IPS-18c (cell line): ENCODE measurements around the gene BCL6.

Experiments used
- H3K4me3 ChIP-seq: 2 replicates; pipeline ENCODE4 v1.7.0; 2013; ENCODE audit warnings: low read depth, mild to moderate bottlenecking, low read length, moderate library complexity; ENCODE audit not compliant: insufficient read depth
- H3K9me3 ChIP-seq: one replicate; pipeline ENCODE4 v1.6.1; 2013; ENCODE audit warnings: mild to moderate bottlenecking, low read length, moderate library complexity; ENCODE audit not compliant: control insufficient read depth, insufficient read depth

The BCL6 gene

DNA sequence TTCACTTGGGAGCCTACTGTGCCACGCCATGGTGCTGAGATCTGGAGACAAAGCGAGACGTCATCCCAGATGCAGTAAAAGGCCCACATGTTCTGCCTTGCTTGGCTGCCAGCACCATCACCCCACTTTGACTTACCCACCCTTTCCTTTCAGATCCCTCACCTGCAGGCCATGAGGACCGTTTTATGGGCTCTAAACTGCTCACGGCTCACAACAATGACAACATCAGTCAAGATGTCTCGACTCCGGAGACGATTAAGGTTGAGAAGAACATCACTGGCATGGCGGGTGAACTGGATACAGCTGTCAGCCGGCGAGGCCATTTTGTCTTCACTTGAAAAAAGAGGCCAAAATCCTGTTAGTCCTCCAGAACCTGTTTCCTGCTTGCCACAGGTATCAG lies 11.9 kb downstream of the BCL6 start:
- H3K9me3 ChIP-seq: no peaks in the 10 kb centered on the region
- no peak overlapping the region for H3K4me3 ChIP-seq

DNA sequence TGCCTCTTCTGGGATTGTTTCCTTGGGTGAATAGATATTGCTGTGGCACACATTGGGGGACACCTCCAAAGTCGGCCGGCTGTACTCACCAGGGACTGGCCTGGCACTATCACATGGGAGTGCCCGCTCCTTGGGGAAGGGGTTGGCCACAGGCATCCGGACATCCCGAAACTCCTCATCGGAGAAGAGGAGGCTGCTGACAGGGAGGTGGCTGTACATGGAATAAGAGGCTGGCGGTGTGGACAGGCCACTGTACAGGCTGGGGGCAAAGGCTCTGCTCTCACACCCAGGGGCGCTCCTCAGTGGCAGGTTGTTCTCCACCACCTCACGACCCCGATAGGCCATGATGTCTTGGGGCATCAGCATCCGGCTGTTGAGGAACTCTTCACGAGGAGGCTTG lies 15.7 kb downstream of the BCL6 start:
- no peaks in the 10 kb centered on the region for H3K9me3 ChIP-seq
- no peak overlapping the region for H3K4me3 ChIP-seq

- H3K9me3 ChIP-seq: no peaks in the 10 kb centered on the region
- no peak overlapping the region for H3K4me3 ChIP-seq
Measured at GRCh38 chr3:187728940-187729583, 16.2 kb downstream of the BCL6 start.

- H3K4me3 ChIP-seq: no peak overlapping the region
Measured at GRCh38 chr3:187728248-187728647, 17.0 kb downstream of the BCL6 start.

DNA sequence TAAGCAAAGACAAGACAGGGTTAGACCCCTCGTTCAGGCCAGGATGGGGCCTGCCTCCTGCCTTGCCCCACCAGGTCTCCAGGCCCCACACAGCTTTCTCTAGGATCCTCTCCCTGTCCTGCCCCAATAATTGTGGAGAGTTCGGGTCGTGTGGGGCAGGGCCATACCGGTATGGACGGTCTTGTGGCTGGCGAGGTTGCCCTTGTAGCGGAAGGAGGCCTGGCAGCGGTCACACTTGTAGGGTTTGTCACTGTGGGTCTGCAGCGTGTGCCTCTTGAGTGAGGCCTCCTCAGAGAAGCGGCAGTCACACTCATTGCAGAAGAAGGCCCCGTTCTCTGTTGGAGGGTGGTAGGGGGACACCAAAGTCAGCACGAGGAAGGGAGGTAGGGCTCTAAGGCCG lies 18.7 kb downstream of the BCL6 start:
- Histone ChIP-seq H3K9me3 (no peaks in the 10 kb centered on the region), H3K4me3 (no peak overlapping the region)

More at GRCh38 chr3:187728248-187728647, 17.0 kb downstream of the BCL6 start:
- no peaks in the 10 kb centered on the region for H3K9me3 ChIP-seq

GRCh38 chr3:187725653-187726370 lies 19.5 kb downstream of the BCL6 start:
- Histone ChIP-seq H3K4me3 (no peak overlapping the region), H3K9me3 (no peaks in the 10 kb centered on the region)

DNA sequence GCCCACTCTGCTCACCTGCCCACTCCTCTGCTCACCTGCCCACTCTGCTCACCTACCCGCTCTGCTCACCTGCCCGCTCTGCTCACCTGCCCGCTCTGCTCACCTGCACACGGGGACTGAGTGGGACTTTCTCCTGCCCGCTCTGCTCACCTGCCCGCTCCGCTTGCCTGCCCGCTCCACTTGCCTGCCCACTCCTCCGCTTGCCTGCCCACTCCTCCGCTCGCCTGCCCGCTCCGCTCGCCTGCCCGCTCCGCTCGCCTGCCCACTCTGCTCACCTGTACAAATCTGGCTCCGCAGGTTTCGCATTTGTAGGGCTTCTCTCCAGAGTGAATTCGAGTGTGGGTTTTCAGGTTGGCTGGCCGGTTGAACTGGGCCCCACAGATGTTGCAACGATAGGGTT lies 20.0 kb downstream of the BCL6 start:
- Histone ChIP-seq H3K9me3 (no peaks in the 10 kb centered on the region), H3K4me3 (no peak overlapping the region)

DNA sequence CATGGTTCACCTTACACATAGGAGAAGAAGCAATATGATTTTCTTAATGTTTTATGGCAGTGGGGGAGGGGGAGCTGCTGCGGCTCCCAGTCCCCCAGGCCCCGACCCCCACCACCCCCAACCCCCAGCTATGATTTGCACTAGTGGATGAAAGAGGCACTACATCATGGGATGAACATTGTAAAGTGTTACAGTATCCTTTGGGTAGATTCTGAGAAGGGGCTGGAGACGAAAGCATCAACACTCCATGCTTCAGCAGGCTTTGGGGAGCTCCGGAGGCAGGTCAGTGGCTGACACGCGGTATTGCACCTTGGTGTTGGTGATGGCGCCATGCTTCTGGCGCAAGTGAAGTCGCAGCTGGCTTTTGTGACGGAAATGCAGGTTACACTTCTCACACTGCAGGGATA lies 23.1 kb downstream of the BCL6 start:
- no peak overlapping the region for H3K4me3 ChIP-seq
- H3K9me3 ChIP-seq: no peaks in the 10 kb centered on the region

DNA sequence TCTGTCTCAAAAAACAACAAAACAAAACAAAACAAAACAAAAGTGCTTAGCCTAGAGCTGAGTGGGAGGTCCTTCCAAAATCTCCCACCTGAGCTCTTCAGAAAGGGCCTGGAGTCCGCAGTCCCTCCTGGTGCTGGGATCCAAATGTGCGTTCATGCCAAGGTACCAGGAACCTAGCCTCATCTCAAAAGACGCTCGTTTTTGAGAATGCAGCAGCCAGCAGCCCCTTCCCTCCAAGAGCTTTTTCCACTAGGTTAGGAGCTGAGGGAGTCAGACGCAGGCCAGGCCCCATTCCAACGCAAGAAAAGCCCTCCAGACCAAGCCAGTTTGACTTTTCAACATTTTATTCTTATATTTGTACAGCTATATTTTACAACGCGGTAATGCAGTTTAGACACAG lies 24.2 kb downstream of the BCL6 start:
- H3K9me3 ChIP-seq: no peaks in the 10 kb centered on the region
- H3K4me3 ChIP-seq: no peak overlapping the region

DNA sequence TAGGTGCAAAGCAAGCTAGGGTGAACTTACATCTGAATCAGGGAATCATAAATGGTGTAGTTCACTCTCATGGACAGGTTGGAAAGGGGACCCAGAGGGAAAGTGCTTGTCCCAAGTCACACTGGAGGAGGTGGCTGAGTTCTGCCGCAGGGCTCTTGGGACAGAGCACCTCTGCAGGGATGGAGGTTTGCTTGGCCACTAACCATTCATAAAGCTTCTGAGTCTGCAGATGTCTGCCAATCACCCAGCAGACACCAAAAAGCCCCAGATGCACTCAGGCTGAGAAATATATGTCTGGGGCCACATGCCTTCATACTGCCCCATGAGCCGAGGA lies 25.0 kb downstream of the BCL6 start:
- Histone ChIP-seq H3K4me3 (no peak overlapping the region), H3K9me3 (no peaks in the 10 kb centered on the region)

DNA sequence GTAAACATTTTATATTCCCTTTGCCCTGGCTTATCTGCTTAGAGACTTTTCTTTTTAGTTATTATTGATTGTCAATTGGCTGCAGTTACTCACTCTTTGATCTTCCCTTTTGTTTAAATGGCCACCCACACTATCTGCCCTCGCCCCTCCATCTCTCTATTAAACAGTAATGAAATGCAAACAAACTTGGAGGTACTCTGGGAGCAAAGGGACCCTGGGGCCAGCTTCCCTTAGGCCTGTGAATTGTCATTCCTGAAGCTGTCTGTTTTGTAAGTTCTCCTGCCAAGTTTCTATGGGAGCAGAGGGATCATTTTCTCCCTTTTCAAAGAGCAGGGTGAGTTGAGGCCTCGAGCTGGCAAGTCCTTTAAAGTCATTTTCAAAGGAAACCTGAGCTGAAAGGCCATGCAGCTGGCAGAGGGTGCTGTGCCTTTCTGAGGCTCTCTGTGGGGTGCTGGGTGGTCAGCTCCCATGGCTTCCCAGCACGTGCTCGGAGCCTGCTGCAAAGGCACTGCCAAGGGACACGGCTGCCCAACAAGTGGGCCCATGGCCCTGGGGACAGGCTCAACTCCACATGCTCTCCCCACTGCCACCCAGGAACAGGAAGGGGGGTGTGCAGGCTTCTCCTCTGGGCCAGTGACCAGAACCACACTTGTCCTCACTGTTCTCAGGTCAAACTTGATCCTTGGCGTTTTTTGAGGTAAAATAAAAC lies 25.5 kb downstream of the BCL6 start:
- H3K9me3 ChIP-seq: no peaks in the 10 kb centered on the region
- H3K4me3 ChIP-seq: no peak overlapping the region

DNA sequence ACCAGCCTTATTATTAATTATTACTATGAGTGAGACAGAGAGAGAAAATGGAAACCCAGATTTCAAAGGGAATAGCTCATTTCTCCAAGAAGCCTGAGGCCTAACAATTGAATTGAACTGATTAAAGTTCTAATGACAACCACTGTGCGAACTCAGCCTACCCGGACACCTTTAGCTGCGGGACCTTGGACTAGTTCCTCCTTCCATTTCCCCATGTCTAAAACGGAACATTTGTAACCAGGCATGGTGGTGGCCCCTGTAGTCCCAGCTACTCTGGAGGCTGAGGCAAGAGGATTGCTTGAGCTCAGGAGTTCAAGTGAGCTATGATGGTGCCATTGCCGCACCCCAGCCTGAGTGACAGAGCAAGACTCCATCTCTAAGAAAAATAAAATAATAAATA lies 26.5 kb downstream of the BCL6 start:
- Histone ChIP-seq H3K9me3 (no peaks in the 10 kb centered on the region), H3K4me3 (no peak overlapping the region)

DNA sequence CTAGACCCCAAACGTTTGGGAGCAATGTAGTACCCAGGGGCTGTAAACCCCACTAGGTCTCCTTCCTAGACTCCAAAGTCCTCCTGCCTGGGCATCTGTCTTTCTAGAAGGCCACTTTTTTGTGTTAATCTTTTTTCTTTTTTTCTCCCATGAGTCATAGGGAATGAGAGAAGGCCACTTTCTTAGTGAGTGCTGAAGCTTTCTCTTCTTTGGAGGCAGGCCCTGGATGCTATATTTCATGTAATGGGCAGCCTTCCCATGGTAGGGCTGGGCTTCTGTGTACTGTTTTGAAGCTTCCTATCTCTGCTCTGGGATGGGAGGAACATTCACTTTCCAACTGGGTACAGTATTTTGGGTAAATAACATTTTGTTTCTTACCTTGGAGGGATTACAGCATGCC lies 27.7 kb downstream of the BCL6 start:
- Histone ChIP-seq H3K9me3 (no peaks in the 10 kb centered on the region), H3K4me3 (no peak overlapping the region)

DNA sequence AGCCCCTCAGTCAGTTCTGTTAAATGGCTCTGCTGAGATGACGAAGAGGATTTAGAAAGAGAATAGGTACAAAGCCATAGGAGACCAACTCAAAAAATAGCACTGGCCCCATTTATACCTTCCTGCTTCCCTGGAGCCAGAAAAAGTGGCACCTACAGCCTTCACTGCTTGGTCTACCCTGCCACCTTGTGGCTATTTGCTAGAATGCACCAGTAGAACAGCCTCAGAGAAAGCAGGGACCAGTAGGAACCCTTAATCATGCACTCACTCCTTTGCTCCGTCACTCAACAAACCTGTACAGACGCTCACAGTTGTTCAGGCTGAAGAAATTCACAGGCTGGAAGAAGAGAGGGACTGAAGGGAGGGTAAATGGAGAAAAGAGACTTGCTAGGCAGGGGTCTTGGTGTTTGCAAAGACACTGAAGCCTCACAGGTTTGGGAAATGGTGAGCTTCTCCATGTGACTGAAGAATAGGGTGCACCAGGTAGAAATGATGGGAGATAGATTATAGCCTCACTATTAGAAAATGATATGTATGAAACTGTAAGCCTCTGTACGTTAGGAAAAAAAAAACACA lies 30.8 kb downstream of the BCL6 start:
- H3K4me3 ChIP-seq: no peak overlapping the region
- no peaks in the 10 kb centered on the region for H3K9me3 ChIP-seq

GRCh38 chr3:187713504-187713903 lies 31.8 kb downstream of the BCL6 start:
- no peak overlapping the region for H3K4me3 ChIP-seq
- no peaks in the 10 kb centered on the region for H3K9me3 ChIP-seq

DNA sequence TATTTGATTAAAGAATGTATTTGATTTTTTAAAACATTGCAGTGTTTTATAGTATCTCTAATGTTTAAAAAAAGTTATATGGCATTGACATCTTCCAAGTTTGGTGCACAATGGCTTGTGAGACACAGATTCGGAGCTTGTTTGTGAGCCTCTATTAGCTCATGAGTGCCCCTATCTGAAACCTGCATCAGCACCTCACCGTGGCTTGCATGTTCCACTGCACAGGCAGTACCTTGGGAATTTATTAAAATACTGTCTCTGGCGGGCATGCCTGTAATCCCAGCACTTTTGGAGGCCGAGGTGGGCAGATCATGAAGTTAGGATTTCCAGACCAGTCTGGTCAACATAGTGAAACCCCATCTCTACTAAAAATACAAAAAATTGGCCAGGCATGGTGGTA lies 36.1 kb downstream of the BCL6 start:
- no peak overlapping the region for H3K4me3 ChIP-seq
- no peaks in the 10 kb centered on the region for H3K9me3 ChIP-seq

- H3K9me3 ChIP-seq: no peaks in the 10 kb centered on the region
- H3K4me3 ChIP-seq: no peak overlapping the region
Measured at GRCh38 chr3:187708696-187709095, 36.6 kb downstream of the BCL6 start.

- Histone ChIP-seq H3K9me3 (no peaks in the 10 kb centered on the region), H3K4me3 (no peak overlapping the region)
Measured at GRCh38 chr3:187706971-187707370, 38.3 kb downstream of the BCL6 start.
